ENCODE results near the gene BCAS3.

Gene BCAS3

GRCh38 chr17:61411261-61412142, 733.9 kb downstream of the BCAS3 start:
- CTCF ChIA-PET, result interaction anchor here (0.5 to 2.3 kb wide), 24 partner anchors 12 to 696 kb away, joined by 3 to 19 read pairs (median 3); partner anchors contain the start of gene TBX2
- TF ChIP-seq CTCF (conservative IDR thresholded peaks at IDR 0.05; ENCODE audit: low read depth), result no peak
- peak overlapping the region; percentile 70 for H3K27ac ChIP-seq
- POLR2A ChIA-PET (ENCODE audit: low non-redundant PET), result no interaction called here
- DNase-seq (ENCODE audit: low spot score), result peak; percentile 45

- POLR2A ChIA-PET (ENCODE audit: low non-redundant PET), result no interaction called here
- TF ChIP-seq CTCF (conservative IDR thresholded peaks at IDR 0.05; ENCODE audit: low read depth), result peak; percentile 98
- H3K27ac ChIP-seq, result peak overlapping the region; percentile 70
- CTCF ChIA-PET, result interaction anchor here (0.5 to 2.3 kb wide), 30 partner anchors 12 to 697 kb away, joined by 3 to 19 read pairs (median 3); partner anchors contain the start of gene TBX2
- DNase-seq (ENCODE audit: low spot score), result peak; percentile 76
These were observed 734.6 kb downstream of the BCAS3 start for GRCh38 chr17:61412143-61412859.

- POLR2A ChIA-PET (ENCODE audit: low non-redundant PET), result no interaction called here
- DNase-seq (ENCODE audit: low spot score), result no peak
- no peak for TF ChIP-seq CTCF (conservative IDR thresholded peaks at IDR 0.05; ENCODE audit: low read depth)
- CTCF ChIA-PET, result interaction anchor here (0.5 to 2.3 kb wide), 15 partner anchors 14 to 692 kb away, joined by 3 to 14 read pairs (median 4); partner anchors contain the start of gene TBX2
- H3K27ac ChIP-seq, result peak overlapping the region; percentile 70
These were observed 735.4 kb downstream of the BCAS3 start for GRCh38 chr17:61412860-61413660.

GRCh38 chr17:61413661-61414126, 736.0 kb downstream of the BCAS3 start:
- no peak for TF ChIP-seq CTCF (conservative IDR thresholded peaks at IDR 0.05; ENCODE audit: low read depth)
- DNase-seq (ENCODE audit: low spot score), result no peak
- no peak overlapping the region for H3K27ac ChIP-seq
- CTCF ChIA-PET, result interaction anchor here (0.7 to 2.0 kb wide), 2 partner anchors 137 to 161 kb away, joined by 3 to 14 read pairs; no protein-coding TSS in a partner anchor
- POLR2A ChIA-PET (ENCODE audit: low non-redundant PET), result interaction anchor here (0.7 kb wide), 1 partner anchor 138 kb away, joined by 3 read pairs; no protein-coding TSS in a partner anchor

GRCh38 chr17:61414141-61414935, 736.7 kb downstream of the BCAS3 start:
- no peak for DNase-seq (ENCODE audit: low spot score)
- H3K27ac ChIP-seq, result no peak overlapping the region
- ChIA-PET POLR2A (ENCODE audit: low non-redundant PET) (interaction anchor here (0.7 kb wide), 1 partner anchor 137 kb away, joined by 3 read pairs; no protein-coding TSS in a partner anchor), CTCF (interaction anchor here (0.7 to 2.0 kb wide), 2 partner anchors 136 to 160 kb away, joined by 3 to 14 read pairs; no protein-coding TSS in a partner anchor)
- TF ChIP-seq CTCF (conservative IDR thresholded peaks at IDR 0.05; ENCODE audit: low read depth), result no peak

Data from RWPE1 (cell line).